ENCODE data around the gene UBE2I.
"Not testable (repeated sequence)": the region's sequence is repeated elsewhere in the genome, so short reads cannot be mapped to it uniquely, and the experiment has no call there.

The UBE2I gene

GRCh38 chr16:1293921-1294656 lies 15.3 kb upstream of the UBE2I start:
- DNase-seq: no peak

- DNase-seq: no peak
These were observed 14.0 kb upstream of the UBE2I start for GRCh38 chr16:1295465-1295864.

GRCh38 chr16:1296688-1297017 lies 12.8 kb upstream of the UBE2I start:
- not testable (repeated sequence) for DNase-seq

GRCh38 chr16:1297018-1297696 lies 12.3 kb upstream of the UBE2I start:
- DNase-seq: no peak

DNA sequence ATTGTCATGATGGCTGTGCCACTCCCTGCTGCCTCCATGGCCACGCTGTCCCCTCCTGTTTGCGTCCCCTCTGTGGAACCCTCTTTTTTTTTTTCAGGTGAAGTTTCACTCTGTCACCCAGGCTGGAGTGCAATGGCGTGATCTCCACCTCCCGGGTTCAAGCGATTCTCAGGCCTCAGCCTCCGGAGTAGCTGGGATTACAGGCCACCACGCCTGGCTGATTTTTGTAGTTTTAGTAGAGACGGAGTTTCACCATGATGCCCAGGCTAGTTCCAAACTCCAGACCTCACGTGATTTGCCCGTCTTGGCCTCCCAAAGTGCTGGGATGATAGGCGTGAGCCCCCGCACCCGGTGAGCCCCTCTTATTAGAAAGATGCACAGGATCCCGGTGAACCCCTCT lies 11.0 kb upstream of the UBE2I start:
- no peak for DNase-seq

DNA sequence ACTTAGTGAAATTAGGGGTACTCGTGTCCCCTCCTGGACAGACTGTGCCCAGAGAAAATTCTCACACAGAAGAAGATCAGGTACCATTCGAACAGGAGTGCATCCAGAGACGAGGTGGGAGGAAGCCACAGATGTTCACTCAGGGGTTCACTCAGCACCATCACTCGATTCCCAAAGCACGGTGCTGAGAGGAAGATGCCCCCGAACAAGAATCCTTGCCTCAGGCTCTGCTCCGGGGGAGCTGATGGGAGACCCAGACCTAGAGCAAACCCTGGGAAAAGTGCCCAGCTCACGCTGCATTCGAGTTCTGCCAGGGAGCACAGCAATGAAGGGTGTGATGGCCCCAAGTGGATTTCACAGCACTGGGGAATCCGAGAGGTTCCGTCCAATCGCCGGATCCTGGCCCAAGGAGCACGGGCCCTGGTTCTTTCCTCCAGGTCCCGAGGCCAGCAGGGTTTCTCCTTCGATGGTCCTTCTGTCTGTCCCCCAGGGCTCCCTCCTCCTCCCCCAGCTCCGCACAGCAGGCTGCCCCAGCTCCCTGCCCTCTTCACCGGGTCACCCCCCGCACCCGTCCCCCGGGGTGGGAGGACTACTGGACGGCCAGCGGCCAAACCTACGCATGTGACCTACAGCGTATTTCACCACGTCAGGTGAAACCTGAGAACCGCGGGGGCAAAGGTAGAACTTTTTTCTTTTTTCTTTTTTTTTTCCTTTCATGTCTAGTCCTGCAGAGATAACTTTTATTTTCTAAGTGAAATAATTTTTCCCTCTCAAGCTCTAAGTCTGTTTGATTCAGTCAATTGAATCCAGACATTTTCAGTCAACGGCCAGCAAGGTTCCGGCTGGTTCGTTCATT lies 10.2 kb upstream of the UBE2I start:
- no peak for DNase-seq

- no peak for DNase-seq
These were observed 9.6 kb upstream of the UBE2I start for GRCh38 chr16:1299868-1300203.

DNA sequence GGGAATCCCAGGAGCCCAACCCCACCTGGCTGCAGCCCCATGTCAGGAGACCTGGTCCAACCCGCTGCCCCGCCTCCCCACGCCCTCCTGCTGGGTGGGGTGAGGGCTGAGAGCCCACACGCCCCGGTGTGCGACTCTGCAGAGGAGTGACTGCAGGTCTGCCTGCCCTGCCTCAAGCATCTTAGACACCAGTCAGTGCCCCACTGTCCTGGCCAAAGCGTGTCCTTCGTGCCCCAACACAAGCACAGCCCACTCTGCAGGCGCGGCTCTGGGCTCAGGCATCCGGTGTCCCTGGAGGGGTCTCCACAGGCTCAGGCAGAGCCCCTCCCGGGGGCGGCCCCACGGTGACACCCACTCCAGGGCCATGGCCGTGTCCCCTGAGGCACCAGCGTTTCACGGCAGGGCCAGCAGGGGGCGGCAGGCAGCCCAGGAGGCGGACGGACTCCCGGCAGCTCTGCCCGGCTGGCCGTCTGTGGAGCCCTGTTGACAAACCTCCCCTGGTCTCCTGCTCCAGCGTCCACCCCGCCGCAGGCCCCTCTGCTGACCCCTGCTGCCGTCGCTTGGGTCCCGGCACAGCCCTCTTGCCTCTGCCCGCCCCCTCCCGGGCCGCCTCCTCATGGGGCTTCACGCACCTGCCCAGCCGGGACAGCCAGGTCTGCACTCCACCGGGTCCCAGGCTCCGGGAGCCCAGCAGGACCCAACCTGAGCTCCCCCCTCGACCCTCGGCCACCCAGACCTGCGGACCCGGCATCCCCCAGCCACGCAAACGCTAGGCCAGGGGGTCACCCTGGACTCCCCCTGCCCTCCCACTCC lies 8.6 kb upstream of the UBE2I start:
- DNase-seq: peak; percentile 80

DNA sequence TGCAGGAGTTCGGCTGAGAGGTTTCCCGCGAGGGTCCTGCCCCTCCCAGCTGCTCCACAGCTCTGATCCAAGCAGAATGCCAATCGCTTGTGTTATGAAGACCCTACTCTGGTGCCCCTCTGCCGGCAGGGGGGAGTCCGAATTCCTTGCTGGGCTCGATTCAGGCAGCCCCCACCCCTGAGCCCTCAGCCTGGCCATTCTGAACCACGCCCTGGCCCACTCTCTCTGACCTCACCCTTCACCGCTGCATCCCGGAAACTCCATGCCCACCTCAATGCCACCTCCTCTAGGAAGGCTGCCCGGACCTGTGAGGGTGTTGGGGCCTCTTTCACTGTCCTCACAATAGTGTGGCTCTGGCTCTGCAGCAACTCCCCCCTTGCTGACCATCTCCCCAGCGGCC lies 7.9 kb upstream of the UBE2I start:
- DNase-seq: no peak

GRCh38 chr16:1305823-1306222 lies 3.6 kb upstream of the UBE2I start:
- DNase-seq: no peak

DNA sequence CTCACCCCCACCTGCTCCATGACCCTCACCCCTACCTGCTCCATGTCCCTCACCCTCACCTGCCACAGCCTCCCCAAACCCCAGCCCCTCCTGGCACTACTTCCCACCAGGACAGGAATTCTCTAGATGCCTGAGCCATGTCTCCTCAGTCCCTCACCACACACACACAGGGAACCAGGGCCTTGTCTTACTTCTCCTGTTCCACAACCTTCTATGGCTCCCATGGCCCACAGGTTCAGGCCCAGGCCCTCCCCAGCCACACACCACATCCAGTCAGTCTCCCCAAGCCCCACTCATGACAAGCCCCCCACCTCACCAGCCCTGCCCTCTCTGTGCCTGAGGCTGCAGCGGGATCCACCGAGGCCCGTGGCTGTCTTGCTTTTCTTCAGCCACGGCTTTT lies 3.1 kb upstream of the UBE2I start:
- no peak for DNase-seq

GRCh38 chr16:1308036-1308976 lies 1.1 kb upstream of the UBE2I start:
- DNase-seq: no peak

DNA sequence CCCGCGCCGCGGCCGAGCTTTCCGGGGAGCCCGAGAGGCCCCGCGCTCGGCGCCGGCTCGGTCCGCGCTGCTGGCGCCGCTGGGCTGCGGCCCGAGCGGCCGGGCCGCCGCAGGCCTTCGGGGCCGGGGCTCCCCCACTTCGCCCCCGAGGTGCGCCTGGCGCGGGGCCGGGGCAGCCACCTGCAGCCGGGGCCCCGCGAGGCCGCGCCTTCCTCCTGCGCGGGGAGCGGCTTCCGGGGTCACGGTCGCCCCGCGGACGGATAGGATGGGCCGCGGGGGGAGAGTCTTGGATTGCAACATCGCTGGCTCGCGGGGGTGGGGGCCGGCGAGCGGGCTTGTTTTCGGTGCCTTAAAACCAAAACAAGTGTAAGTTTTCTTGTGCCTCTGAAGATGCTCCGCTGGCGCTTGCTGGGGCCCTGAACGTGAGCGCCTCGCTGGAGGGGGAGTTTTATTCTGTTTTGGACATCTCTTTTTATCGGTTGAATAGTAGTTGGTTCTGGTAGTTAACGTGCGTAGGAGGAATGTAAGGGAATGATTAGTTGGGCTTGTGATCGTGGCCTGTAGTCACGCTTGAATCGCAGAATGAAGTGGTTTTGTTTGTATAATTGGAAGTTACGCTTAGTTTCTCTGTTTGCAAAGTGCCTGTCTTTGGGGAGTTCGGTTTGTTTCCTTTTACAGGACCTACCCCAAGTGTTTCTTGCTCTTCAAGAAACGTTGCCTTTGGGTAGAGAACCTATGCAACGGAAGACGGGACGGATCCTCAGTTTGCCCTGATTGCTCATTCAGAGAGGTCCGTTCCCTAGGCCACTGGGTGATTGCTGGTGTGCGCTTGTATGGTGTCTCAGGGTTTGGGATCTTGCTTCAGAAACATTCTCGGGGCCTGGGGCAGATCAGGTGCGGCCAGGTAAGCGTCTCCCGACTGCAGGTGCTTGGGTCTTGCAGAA lies 724 bp downstream of the UBE2I start:
- DNase-seq: peak; percentile 70

GRCh38 chr16:1310832-1311200 lies 1.4 kb downstream of the UBE2I start:
- DNase-seq: peak; percentile 44

GRCh38 chr16:1311212-1311737 lies 1.8 kb downstream of the UBE2I start:
- DNase-seq: no peak

DNA sequence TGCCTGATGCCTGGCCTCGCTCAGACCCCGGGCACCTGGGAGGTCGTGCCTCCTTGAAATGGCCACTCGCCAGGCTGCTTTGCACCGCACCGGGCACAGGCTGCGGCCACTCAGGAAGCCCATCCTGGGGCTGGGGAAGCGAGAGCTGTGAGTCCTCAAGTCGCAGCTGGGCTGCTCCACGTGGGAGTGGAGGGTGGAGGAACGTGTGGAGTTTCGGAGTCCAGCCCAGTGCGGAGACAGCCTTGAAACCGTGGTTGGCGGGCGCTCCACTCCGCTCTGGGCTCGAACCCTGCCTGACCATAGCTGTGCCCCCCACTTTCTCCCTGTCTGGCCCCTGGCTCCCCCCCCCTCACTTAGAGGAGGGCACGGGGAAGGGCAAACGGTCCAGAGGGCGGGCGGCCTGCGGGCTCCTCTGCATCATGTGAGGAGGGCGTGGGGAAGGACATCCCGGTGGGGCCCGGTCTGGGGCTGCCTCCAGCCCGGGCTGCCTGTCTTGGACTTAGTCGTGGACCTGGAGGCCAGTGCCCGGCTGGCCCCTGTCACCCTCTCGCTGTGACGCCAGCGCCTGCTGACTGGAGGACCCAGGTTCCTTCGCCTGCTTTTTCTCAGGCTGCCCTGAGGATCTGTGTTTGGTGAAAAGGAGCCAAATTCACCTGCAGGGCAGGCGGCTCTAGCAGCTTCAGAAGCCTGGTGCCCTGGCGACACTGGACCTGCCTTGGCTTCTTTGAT lies 2.5 kb downstream of the UBE2I start:
- DNase-seq: no peak

DNA sequence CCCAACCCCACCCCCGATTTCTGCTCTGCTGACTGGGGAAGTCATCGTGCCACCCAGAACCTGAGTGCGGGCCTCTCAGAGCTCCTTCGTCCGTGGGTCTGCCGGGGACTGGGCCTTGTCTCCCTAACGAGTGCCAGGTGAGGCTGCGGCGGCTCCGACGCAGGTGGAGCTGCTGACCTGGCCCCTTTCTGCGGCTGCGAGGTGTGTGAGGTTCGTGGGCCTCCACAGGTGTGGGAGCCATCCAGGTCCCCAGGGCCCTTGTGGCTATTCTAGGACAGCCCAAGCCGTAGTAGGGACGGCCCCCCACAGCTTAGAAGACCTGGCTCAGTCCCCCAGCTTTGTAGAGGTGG lies 3.0 kb downstream of the UBE2I start:
- DNase-seq: no peak

DNA sequence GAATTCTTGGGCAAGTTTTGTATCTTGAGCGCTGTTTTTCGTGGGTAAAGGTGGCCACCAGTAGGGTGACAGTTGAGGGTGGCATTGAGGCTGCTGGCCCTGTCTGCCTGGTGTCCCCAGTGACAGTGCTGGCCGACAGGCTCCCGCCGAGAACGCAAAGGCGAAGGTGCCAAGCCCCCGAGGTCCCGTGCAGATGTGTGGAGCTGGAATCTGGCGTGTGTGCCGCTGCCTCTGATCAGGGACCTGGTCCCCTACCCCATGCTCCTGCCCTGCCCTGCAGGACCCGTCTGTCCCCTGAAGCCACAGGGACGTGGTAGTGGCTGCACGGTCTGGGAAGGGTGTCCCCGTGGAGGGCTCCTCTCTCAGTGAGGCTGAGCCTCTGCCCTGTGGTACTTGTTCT lies 3.5 kb downstream of the UBE2I start:
- no peak for DNase-seq

GRCh38 chr16:1313721-1314369 lies 4.4 kb downstream of the UBE2I start:
- no peak for DNase-seq

All from CD4-positive, alpha-beta T cell treated with Interleukin-12 subunit alpha and Interleukin-12 subunit beta, for 1 hour (primary cell).